ENCODE results near the gene TUT1.
"Not testable (repeated sequence)": the region's sequence is repeated elsewhere in the genome, so short reads cannot be mapped to it uniquely, and the experiment has no call there.

DNA sequence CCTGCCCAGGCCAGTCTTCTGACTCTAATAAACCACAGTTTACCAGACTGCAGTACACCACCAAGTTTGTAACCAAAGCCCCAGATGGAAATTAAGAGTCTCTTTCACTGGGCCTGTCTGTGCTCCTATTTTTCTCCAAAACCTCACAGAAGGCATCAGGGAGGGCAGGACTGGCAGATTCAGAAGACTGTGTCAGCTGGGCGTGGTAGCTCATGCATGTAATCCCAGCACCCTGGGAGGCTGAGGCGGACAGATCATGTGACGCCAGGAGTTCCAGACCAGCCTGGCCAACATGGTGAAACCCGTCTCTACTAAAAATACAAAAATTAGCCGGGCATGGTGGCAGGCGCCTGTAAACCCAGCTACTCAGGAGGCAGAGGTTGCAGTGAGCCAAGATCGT, 6.0 kb downstream of the TUT1 start:
- TF ChIP-seq, protein P1, sequence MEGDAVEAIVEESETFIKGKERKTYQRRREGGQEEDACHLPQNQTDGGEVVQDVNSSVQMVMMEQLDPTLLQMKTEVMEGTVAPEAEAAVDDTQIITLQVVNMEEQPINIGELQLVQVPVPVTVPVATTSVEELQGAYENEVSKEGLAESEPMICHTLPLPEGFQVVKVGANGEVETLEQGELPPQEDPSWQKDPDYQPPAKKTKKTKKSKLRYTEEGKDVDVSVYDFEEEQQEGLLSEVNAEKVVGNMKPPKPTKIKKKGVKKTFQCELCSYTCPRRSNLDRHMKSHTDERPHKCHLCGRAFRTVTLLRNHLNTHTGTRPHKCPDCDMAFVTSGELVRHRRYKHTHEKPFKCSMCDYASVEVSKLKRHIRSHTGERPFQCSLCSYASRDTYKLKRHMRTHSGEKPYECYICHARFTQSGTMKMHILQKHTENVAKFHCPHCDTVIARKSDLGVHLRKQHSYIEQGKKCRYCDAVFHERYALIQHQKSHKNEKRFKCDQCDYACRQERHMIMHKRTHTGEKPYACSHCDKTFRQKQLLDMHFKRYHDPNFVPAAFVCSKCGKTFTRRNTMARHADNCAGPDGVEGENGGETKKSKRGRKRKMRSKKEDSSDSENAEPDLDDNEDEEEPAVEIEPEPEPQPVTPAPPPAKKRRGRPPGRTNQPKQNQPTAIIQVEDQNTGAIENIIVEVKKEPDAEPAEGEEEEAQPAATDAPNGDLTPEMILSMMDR (conservative IDR thresholded peaks at IDR 0.05): not testable (repeated sequence)
- not testable (repeated sequence) for TF ChIP-seq EZH2 (IDR thresholded peaks at IDR 0.05; ENCODE audit: low read depth)
